ENCODE results near the gene CFAP221. TPM values are rescaled to one million over a fixed set of nuclear protein-coding genes. Genes with fewer than 3 reads are reported as not detected.

The CFAP221 gene
- total RNA-seq, 4 donors from 2014 or later = 0.51 to 5.0 (median 3.7) TPM

GRCh38 chr2:119704670-119705120 lies 160.4 kb downstream of the CFAP221 start:
- no peak overlapping the region for H3K4me3 ChIP-seq
- TF ChIP-seq POLR2A (IDR thresholded peaks at IDR 0.05) (no peak), CTCF (IDR thresholded peaks at IDR 0.05) (no peak)
- H3K27ac ChIP-seq = no peak overlapping the region
- intact Hi-C loops (cut with DNase I; ENCODE audit: low total_unique reads) = no loop called here
- no peaks in the 10 kb centered on the region for H3K27me3 ChIP-seq
- DNase-seq = no peak
- no peaks in the 10 kb centered on the region for H3K9me3 ChIP-seq
- H3K4me1 ChIP-seq = no peaks in the 10 kb centered on the region
- H3K36me3 ChIP-seq = no peaks in the 10 kb centered on the region

- Histone ChIP-seq H3K36me3 (no peaks in the 10 kb centered on the region), H3K9me3 (no peaks in the 10 kb centered on the region), H3K4me1 (no peaks in the 10 kb centered on the region), H3K27me3 (no peaks in the 10 kb centered on the region), H3K27ac (no peak overlapping the region), H3K4me3 (no peak overlapping the region)
- no peak for DNase-seq
- TF ChIP-seq POLR2A (IDR thresholded peaks at IDR 0.05) = no peak
- no peak for TF ChIP-seq CTCF (IDR thresholded peaks at IDR 0.05)
- intact Hi-C loops (cut with DNase I; ENCODE audit: low total_unique reads) = no loop called here
Measured at GRCh38 chr2:119706221-119706620, 162.0 kb downstream of the CFAP221 start.

Other genes starting within 250 kb of the CFAP221 start
- gene C2orf76, start 177.6 kb upstream of the CFAP221 start, total RNA-seq = 10 to 100 TPM; 13.5 to 63.0 (median 21.5) TPM
- 10 to 100 TPM in 3 of 4 donors, 1 to 10 TPM in 1; 2.6 to 46.8 (median 33.7) TPM for gene DBI, start 177.5 kb upstream of the CFAP221 start, total RNA-seq
- 1 to 10 TPM in 3 of 4 donors, not detected in 1; 1.2 to 5.4 (median 3.7) TPM for gene TMEM37, start 112.6 kb upstream of the CFAP221 start, total RNA-seq
- gene SCTR, start 20.0 kb upstream of the CFAP221 start, total RNA-seq = not detected
- gene TMEM177, start 134.8 kb downstream of the CFAP221 start, total RNA-seq = 10 to 100 TPM in 3 of 4 donors, not detected in 1; 15.1 to 31.0 (median 16.0) TPM
- gene PTPN4, start 215.5 kb downstream of the CFAP221 start, total RNA-seq = 10 to 100 TPM; 35.6 to 61.5 (median 51.6) TPM

Data from uterus (tissue), 4 donors.